Trophoblast cell (in vitro differentiated cells and primary cell): ENCODE results near the gene RHPN2.
"Not testable (repeated sequence)": the region's sequence is repeated elsewhere in the genome, so short reads cannot be mapped to it uniquely, and the experiment has no call there.

Experiments
- DNase-seq, 2 donors: peaks; one replicate each; pipeline ENCODE4 v3.0.0-alpha.2; 2016
- H2AFZ ChIP-seq: 2 replicates; pipeline ENCODE4 v1.6.1; 2013; ENCODE audit warnings: low read length, moderate library complexity, mild to moderate bottlenecking; ENCODE audit not compliant: insufficient read depth, poor library complexity
- H2AK5ac ChIP-seq: 2 replicates; pipeline ENCODE4 v1.6.1; 2013; ENCODE audit warnings: mild to moderate bottlenecking, low read length
- H2BK120ac ChIP-seq: 2 replicates; pipeline ENCODE4 v1.6.1; 2013; ENCODE audit warnings: low read length, mild to moderate bottlenecking, moderate library complexity; ENCODE audit not compliant: insufficient read depth, poor library complexity
- H2BK12ac ChIP-seq: 2 replicates; pipeline ENCODE4 v1.6.1; 2013; ENCODE audit warnings: mild to moderate bottlenecking, low read length, moderate library complexity
- H2BK5ac ChIP-seq: 2 replicates; pipeline ENCODE4 v1.6.1; 2013; ENCODE audit warnings: low read length, low read depth, moderate library complexity, mild to moderate bottlenecking; ENCODE audit not compliant: poor library complexity
- H3K14ac ChIP-seq: 2 replicates; pipeline ENCODE4 v1.6.1; 2013; ENCODE audit warnings: mild to moderate bottlenecking, low read length
- H3K18ac ChIP-seq: 2 replicates; pipeline ENCODE4 v1.6.1; 2013; ENCODE audit warnings: mild to moderate bottlenecking, low read length
- H3K23ac ChIP-seq: 2 replicates; pipeline ENCODE4 v1.6.1; 2013; ENCODE audit warnings: low read length
- H3K27ac ChIP-seq: 2 replicates; pipeline ENCODE4 v1.5.1; 2013; ENCODE audit warnings: low read depth, mild to moderate bottlenecking, inconsistent platforms, low read length, moderate library complexity
- H3K27me3 ChIP-seq: 2 replicates; pipeline ENCODE4 v1.6.1; 2013; ENCODE audit warnings: inconsistent platforms, mild to moderate bottlenecking, low read length, moderate library complexity; ENCODE audit not compliant: insufficient read depth
- H3K36me3 ChIP-seq, 2 experiments: 1 replicate in 1 of 2; 2 replicates in 1 of 2; pipeline ENCODE4 v1.6.1; 2013; ENCODE audit warnings: low read length in 2 of 2, mild to moderate bottlenecking in 2 of 2, moderate library complexity in 1 of 2; ENCODE audit not compliant: insufficient read depth in 2 of 2, control insufficient read depth in 1 of 2
- H3K4ac ChIP-seq: 2 replicates; pipeline ENCODE4 v1.6.1; 2013; ENCODE audit warnings: low read depth, mild to moderate bottlenecking, low read length, moderate library complexity
- H3K4me1 ChIP-seq, 2 experiments: 1 replicate in 1 of 2; 2 replicates in 1 of 2; pipeline ENCODE4 v1.6.1; 2013; ENCODE audit warnings: low read length in 2 of 2, mild to moderate bottlenecking in 2 of 2, moderate library complexity in 1 of 2; ENCODE audit not compliant: insufficient read depth in 2 of 2, control insufficient read depth in 1 of 2
- H3K4me2 ChIP-seq: 2 replicates; pipeline ENCODE4 v1.6.1; 2013; ENCODE audit warnings: inconsistent platforms, mild to moderate bottlenecking, low read length, moderate library complexity
- H3K4me3 ChIP-seq: 2 replicates; pipeline ENCODE4 v1.5.1; 2013; ENCODE audit warnings: mild to moderate bottlenecking, low read depth, low read length, inconsistent platforms
- H3K79me1 ChIP-seq: one replicate; pipeline ENCODE4 v1.6.1; 2013; ENCODE audit warnings: low read length
- H3K79me2 ChIP-seq: 2 replicates; pipeline ENCODE4 v1.6.1; 2013; ENCODE audit warnings: low read length, mild to moderate bottlenecking; ENCODE audit not compliant: control insufficient read depth, insufficient read depth, poor library complexity
- H3K9ac ChIP-seq: 2 replicates; pipeline ENCODE4 v1.6.1; 2013; ENCODE audit warnings: mild to moderate bottlenecking, low read length
- H3K9me3 ChIP-seq: 2 replicates; pipeline ENCODE4 v1.6.1; 2013; ENCODE audit warnings: low read depth, mild to moderate bottlenecking, control low read depth, inconsistent platforms, low read length; ENCODE audit not compliant: insufficient read depth
- H4K12ac ChIP-seq: 2 replicates; pipeline ENCODE4 v1.6.1; 2013; ENCODE audit warnings: low read depth, mild to moderate bottlenecking, low read length, moderate library complexity
- H4K8ac ChIP-seq: 2 replicates; pipeline ENCODE4 v1.6.1; 2013; ENCODE audit warnings: low read depth, mild to moderate bottlenecking, low read length, moderate library complexity
- H4K91ac ChIP-seq: one replicate; pipeline ENCODE4 v1.6.1; 2013; ENCODE audit warnings: low read depth, mild to moderate bottlenecking, low read length, moderate library complexity
- WGBS: extraction: QIAGEN DNeasy Blood & Tissue Kit; methylation state at CpG from one replicate; pipeline ENCODE4 v1.1.7; 2013; ENCODE audit warnings: missing lambda C conversion rate; ENCODE audit not compliant: insufficient read length, insufficient coverage; ENCODE audit errors: extremely low coverage; 5-methylcytosine and 5-hydroxymethylcytosine counted together

Gene RHPN2

DNA sequence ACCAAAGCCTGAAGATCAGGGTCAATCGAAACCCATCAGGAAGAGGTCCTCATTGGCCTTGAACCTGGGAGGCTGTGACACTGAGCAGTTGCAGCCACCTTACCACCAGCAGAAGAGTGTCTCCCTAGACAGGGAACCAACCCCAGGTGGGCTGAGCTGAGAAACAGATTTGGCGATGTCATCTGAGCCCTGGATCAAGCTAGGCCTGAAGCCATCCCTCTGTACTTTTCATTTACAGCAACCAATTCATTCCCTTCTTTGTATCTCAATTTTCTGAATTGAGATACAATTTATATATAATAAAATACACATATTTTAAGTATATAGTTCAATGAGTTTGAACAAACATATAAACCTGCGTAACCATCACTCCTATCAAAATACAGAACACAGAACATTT is 14.6 kb downstream of the RHPN2 start:
- no CpG with 5 or more reads among the region's 3 CpGs for WGBS
- Histone ChIP-seq H3K9ac (no peak overlapping the region), H3K23ac (no peak overlapping the region), H2AFZ (no peak overlapping the region), H3K4ac (no peak overlapping the region), H3K79me1 (no peaks in the 10 kb centered on the region), H2BK12ac (no peak overlapping the region), H3K4me2 (no peak overlapping the region), H3K27me3 (no peaks in the 10 kb centered on the region), H3K9me3 (peaks cover 2% of the 10 kb centered on the region), H4K91ac (no peak overlapping the region), H3K79me2 (no peaks in the 10 kb centered on the region), H3K18ac (no peak overlapping the region), H4K12ac (no peak overlapping the region), H3K14ac (no peak overlapping the region), H3K4me1 (peaks cover 3 to 10% of the 10 kb centered on the region in 2 experiments), H2BK120ac (no peak overlapping the region), H3K4me3 (no peak overlapping the region), H2BK5ac (no peak overlapping the region), H3K27ac (no peak overlapping the region), H4K8ac (no peak overlapping the region), H2AK5ac (no peak overlapping the region), H3K36me3 (no peaks in the 10 kb centered on the region)
- DNase-seq = no peak

DNA sequence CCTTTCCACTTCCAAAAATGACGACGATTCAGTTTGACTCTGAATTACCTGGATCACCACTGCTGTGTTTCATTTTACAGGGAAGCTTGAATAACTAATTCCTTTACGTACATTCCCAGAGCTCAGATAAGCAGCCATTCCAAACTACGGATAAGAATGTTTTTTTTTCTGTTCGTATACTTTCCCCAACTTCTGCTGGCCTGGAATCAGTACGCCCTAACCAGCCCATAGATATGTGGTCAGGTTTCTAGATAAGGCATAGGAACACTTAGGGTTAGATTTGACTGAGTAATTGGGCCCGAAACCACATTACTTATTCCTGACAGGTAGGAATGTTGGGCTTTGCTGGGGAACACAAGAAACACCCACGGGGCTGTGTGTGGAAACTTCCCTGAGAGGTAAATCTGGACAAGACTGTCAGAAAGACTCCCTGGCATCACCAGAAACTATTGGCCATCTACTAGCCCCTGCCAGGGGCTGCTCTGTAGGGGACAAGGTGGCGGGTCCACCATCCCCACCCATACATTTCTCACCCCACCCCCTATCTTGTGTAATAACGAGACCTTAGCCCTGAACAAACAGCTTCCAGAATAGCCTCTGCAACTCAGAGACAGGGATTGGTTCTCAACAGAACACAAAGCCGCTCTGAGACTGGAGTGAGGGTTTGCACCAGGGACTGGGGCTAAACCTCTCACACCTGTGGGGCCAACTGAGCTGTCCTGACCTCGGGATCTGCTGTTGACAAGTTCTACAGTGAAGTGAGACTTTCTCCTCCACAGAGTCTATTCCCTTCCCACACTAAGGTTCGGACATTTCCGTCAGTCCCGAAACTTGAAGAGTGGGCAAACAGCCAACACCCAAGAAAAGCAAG is 15.6 kb downstream of the RHPN2 start:
- H2BK120ac ChIP-seq = no peak overlapping the region
- H2AK5ac ChIP-seq = no peak overlapping the region
- no peaks in the 10 kb centered on the region for H3K36me3 ChIP-seq
- H3K27me3 ChIP-seq = no peaks in the 10 kb centered on the region
- H4K8ac ChIP-seq = no peak overlapping the region
- WGBS = no CpG with 5 or more reads among the region's 15 CpGs
- H3K9me3 ChIP-seq = peaks cover 2% of the 10 kb centered on the region
- H4K91ac ChIP-seq = no peak overlapping the region
- no peak overlapping the region for H3K4me2 ChIP-seq
- no peak overlapping the region for H2AFZ ChIP-seq
- no peaks in the 10 kb centered on the region for H3K79me2 ChIP-seq
- no peak overlapping the region for H3K27ac ChIP-seq
- no peak overlapping the region for H3K9ac ChIP-seq
- DNase-seq = peak; percentile 78 to 88
- no peaks in the 10 kb centered on the region for H3K79me1 ChIP-seq
- H3K14ac ChIP-seq = no peak overlapping the region
- peaks cover 3 to 10% of the 10 kb centered on the region in 2 experiments for H3K4me1 ChIP-seq
- H4K12ac ChIP-seq = no peak overlapping the region
- no peak overlapping the region for H3K18ac ChIP-seq
- H3K4ac ChIP-seq = no peak overlapping the region
- H3K23ac ChIP-seq = no peak overlapping the region
- no peak overlapping the region for H2BK12ac ChIP-seq
- H2BK5ac ChIP-seq = no peak overlapping the region
- no peak overlapping the region for H3K4me3 ChIP-seq

DNA sequence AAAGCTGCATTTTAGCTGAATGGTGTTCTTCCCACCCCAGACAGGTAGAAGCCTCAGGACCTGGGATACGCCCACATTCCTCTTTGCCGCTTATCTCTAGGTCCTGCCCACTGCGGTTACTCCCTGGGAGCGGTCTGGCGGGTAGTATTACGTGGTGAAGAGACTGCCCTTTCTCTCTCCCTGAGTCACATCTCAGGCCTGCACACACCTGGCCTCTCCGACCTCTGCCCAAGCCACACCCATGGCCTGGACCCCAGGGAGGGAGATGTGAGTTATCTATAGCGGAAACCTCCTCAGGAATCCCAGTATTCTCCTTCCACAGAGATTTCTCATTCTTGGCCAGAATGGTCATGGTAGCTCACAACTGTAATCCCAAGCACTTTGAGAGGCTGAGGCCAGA is 17.3 kb downstream of the RHPN2 start:
- no peak overlapping the region for H3K23ac ChIP-seq
- no peak overlapping the region for H3K4me2 ChIP-seq
- no peak overlapping the region for H3K9ac ChIP-seq
- H3K27ac ChIP-seq = no peak overlapping the region
- no peak overlapping the region for H2AK5ac ChIP-seq
- peaks cover 2% of the 10 kb centered on the region for H3K9me3 ChIP-seq
- no peak overlapping the region for H3K14ac ChIP-seq
- no peak overlapping the region for H4K12ac ChIP-seq
- H4K8ac ChIP-seq = no peak overlapping the region
- H3K4me3 ChIP-seq = no peak overlapping the region
- no peaks in the 10 kb centered on the region for H3K36me3 ChIP-seq
- no peak overlapping the region for H2BK120ac ChIP-seq
- no peaks in the 10 kb centered on the region for H3K79me1 ChIP-seq
- no peak overlapping the region for H2AFZ ChIP-seq
- H3K18ac ChIP-seq = no peak overlapping the region
- no peak overlapping the region for H2BK12ac ChIP-seq
- H3K4ac ChIP-seq = no peak overlapping the region
- peak; percentile 99 for DNase-seq
- H3K4me1 ChIP-seq = peaks cover 3 to 10% of the 10 kb centered on the region in 2 experiments
- H4K91ac ChIP-seq = no peak overlapping the region
- H3K27me3 ChIP-seq = no peaks in the 10 kb centered on the region
- no CpG with 5 or more reads among the region's 8 CpGs for WGBS
- H2BK5ac ChIP-seq = no peak overlapping the region
- H3K79me2 ChIP-seq = no peaks in the 10 kb centered on the region

DNA sequence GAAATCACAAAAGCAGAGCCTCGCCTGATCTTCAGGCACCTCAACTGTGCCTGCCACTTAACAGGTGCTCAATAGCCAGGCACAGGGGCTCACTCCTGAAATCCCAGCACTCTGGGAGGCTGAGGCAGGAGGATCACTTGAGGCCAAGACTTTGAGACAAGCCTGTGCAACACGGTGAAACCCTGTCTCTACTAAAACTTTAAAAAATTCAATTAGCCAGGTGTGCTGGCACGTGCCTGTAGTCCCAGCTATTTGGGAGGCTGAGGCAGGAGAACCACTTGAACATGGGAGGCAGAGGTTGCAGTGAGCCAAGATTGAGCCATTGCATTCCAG is 22.9 kb downstream of the RHPN2 start:
- H4K8ac ChIP-seq, H4K12ac ChIP-seq, H3K23ac ChIP-seq, H2AK5ac ChIP-seq, DNase-seq, H3K9me3 ChIP-seq, H3K4me3 ChIP-seq, H2AFZ ChIP-seq, H3K27me3 ChIP-seq, H3K79me2 ChIP-seq, H3K36me3 ChIP-seq, H3K9ac ChIP-seq, H4K91ac ChIP-seq, H3K27ac ChIP-seq, H3K14ac ChIP-seq, H3K4me1 ChIP-seq, H2BK5ac ChIP-seq, H2BK120ac ChIP-seq, H3K4ac ChIP-seq, H3K18ac ChIP-seq, H2BK12ac ChIP-seq, H3K4me2 ChIP-seq, H3K79me1 ChIP-seq: not testable (repeated sequence)
- WGBS = no CpG with 5 or more reads among the region's 3 CpGs
